Measurements from ENCODE around the gene C22orf39.

The C22orf39 gene

GRCh38 chr22:19431649-19432132 lies 15.8 kb downstream of the C22orf39 start, which contains the start of gene HIRA:
Gene HIRA (minus strand): TSS chr22:19431733. CDS start chr22:19431476, 257 bp downstream.
- peak in 57 of 58 donors; percentile 48 to 91 (median 81) for DNase-seq

DNA sequence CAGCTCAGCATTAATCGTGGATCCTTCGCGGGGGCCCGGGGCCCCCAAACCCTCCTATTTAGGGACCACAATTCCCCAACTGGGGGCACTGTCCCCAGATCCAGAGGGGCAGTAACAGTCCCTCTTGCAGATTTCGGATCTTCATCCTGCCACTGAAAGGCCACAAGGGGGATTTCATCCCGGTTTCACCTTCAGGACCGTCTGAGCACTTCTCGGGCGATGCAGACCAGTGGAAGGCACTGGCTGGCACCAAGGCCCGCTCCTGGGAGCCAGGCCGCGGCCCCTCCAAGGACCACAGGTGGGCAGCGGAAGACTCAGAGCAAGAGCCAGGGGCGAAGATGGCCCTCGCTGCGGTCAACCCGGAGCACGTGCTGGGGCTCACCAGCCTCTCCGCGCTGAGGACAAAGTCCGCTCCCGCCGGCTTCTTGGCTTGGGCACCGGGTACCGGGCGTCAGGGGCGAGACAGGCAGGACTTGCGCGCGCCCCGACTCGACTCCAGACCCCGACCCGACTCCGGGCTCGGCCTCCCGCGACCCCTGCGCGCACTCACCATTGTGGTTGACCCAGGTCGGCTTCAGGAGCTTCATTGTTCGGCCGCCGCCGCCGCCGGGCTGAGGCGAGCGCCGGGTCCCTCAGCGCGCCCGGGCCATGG lies 16.5 kb downstream of the C22orf39 start:
- peak in 9 of 58 donors; percentile 16 to 36 (median 24) for DNase-seq

DNA sequence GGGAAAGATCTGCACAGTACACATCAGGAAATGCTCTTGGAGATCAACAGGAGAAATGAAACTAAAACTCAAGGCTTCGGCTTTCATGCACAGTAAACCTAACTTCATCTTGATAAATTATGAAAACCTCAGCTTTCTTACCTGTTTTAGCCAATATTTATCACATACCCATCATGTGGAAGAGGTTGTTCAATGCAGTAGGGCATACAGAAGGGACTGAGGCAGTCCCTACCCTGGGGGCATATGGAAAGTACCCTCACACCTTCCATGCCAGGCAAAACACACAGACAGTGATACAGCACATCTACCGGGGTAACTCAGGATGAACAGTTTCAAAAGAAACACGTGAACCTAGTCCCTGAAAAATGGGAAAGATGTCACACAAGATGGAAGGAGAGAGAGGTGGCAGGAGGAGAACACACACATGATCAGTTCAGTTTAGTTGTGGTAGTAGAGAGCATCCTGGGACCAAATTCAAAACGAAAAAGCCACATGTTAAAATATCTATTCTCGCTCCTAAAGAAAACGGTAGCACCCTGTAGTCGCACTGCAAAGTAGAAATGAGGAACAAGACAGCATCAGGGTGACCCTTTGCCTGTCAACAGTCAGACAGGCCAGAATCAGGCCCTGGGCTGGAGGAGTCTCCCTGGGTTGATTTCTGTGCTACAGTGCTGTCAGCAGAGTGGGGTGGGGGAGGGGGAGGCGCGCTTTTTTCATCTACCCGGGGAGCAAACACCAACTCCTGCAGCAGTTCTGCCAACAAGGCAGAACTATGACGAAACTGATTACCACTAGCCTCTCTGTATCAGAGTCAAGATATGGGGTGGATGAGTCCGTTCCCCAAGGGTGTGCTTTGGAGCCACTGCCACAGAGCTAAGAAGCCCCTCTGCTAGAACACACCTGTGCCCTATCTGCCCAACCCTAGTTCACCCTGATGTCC lies 17.3 kb downstream of the C22orf39 start:
- peak in 4 of 58 donors; percentile 8 to 27 (median 24) for DNase-seq

GRCh38 chr22:19424186-19424500 lies 23.4 kb downstream of the C22orf39 start:
- DNase-seq, result no peak

GRCh38 chr22:19422440-19423301 lies 24.8 kb downstream of the C22orf39 start:
- DNase-seq, result peak in 2 of 58 donors; percentile 19 to 42

GRCh38 chr22:19420321-19420720 lies 27.2 kb downstream of the C22orf39 start:
- DNase-seq, result no peak

DNA sequence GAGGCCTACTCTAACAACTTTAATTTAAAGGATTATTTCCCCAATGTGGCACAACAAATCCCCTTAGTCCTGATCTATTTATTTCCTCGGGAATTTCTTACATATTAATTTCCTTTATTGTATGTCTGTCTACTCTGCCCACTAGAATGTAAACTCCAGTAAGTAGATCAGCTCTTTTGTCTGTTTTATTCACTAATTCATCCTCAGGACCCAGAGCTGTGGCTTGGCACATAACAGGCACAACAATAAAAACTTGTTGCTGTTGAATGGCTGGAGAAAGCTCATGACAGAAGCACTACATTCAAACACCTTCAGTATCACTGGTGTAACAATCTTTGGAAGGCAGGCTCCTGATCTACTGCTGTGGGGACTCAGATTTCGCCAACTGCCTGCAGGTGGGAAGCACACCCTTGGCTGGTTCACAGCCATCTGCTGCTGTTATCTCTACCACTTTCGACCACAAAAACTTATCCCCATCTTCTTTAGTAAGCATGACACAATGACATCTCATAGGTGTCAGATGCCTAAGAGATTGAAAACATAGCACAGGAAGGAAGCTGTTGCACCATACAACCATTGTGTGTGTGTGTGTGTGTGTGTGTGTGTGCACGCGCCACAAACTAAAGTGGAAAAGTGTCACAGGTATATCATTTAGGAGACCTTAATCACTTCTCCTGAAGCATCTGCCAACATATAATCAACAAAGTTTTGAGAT lies 27.9 kb downstream of the C22orf39 start:
- DNase-seq, result no peak

DNA sequence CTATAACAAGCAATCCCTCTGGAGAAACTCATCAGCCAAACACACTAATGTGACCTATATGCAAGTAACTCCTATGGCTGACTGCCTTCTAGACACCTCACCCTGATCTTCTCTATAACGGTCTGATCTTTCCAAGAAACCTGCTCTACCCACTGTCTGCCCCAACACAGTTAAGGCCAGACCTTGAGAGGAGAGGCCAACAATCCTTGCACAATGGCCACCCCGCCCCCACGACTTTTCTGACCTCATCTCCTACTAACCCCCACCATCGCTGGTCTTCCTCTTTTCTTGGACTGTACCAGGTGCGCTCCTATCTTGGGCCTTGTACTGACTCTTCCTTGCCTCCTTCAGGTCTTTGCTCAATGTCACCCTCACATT lies 28.4 kb downstream of the C22orf39 start:
- no peak for DNase-seq

DNA sequence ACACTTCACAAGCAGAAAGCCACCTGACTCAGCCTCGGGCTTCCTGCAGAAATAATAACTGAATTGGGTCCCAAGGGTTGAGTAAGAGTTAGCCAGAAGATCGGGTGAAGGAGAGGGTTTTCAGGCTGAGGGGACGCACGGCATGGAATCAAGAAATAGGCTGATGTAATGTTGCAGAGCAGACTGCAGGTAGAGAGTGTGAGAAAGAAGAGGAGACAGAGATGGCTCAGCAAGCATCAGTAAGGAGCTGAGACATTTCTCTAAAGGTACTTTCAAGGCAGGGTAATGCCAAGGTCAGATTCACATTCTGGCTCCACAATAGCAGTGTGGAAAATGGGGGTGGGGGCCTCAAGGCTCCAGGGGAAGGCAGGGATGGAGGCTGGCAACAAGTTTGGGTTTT lies 34.6 kb downstream of the C22orf39 start:
- no peak for DNase-seq

- DNase-seq, result no peak
Observed at GRCh38 chr22:19412478-19412877, 35.0 kb downstream of the C22orf39 start.

DNA sequence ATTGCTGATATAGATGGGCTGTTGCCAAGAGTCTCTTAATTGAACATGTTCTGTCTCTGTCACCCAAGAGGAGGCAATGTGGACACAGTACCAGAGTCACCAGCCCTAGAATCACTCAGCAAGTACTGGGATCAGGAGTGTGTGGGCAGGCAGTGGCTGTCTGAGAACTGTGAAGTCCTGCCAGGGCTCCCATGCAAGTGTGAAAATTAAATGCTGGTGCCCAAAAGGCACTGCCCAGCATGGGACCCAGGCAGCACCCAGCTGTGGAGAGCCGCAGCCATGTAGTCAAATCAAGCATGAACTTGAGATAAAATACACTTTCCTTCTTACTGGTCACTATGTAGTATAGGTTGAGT lies 35.8 kb downstream of the C22orf39 start:
- no peak for DNase-seq

DNA sequence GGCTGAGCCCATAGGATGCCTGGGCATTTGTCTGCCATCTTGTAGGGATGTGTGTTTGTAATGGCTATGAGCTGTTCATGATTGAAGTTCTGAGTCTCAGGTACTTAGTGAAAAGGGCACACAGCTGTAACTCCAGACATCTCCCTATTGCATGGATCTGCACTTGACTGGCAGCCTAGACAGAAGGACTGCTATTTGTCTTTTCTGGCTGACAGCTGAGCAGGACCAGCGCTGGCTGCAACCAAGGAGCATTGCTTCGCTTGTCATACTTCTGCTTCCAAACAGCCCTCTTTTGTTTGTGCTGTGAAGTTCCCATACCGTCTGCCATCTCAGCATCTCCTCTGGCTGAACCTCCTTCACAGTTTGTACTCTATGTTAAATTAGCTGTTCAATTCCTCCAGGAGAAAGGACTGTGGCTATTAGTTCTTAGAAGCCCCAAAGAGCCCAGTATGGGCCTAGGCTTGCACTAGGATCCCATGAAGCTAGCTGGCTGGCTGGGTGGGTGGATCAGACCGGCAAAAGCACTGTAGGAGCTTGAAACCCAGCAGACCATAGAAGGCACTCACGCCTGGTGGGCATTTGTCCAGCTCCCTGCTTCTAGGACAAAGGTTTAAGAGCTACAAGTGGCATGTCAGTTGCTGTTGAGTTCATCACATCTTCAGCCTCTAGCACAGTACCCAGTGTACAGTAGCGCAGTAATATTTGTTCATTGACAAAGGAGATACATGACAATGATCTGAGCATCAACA lies 36.4 kb downstream of the C22orf39 start:
- peak in 1 of 58 donors; percentile 45 for DNase-seq

- DNase-seq, result no peak
Observed at GRCh38 chr22:19407649-19408606, 39.6 kb downstream of the C22orf39 start.

DNA sequence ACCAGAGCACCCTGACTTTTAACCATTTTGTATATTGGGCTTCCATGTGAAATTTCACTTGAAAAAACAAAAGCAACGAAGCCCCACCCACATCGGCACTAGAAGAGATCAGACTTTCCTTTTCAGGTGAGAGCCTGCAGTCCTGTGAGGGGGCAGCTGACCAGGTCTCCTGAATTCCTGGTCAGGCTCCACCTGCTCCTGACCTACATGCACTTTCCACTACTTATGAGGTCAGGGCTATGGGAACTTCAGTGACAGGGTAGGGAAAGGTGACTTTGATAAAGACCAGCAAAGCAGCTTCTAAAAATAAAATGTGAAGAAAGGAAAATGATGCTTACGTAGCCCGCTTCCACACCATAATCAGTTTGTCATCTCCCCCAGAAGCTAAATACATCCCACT lies 40.7 kb downstream of the C22orf39 start:
- DNase-seq, result no peak

DNA sequence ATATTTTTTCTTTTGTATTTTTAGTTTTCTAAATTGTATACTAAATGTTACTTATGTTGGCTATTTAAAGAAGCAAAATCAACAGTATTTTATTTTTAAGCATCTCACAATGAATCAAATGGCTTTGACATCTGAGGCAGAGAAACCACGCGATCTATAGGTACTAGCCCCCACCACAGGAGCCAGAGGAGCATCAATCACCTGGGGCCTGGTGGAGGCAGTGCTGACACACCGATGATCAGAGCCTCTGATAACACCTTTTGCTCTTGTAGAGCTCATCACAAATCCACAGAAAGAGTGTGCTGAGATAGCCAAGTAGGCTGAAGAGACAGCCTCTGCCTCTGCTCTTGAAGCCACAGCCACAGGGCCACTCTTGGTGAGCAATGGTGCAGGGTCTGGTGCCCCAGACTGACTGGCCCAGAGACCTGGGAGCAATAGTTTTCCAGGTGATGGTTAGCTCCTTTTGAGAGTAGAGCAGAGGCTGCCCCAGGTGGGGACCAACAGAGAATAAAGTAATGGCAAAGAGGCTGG lies 41.2 kb downstream of the C22orf39 start:
- DNase-seq, result no peak

GRCh38 chr22:19405652-19406051 lies 41.9 kb downstream of the C22orf39 start:
- no peak for DNase-seq

- no peak for DNase-seq
Observed at GRCh38 chr22:19405133-19405532, 42.4 kb downstream of the C22orf39 start.

GRCh38 chr22:19404676-19405075 lies 42.8 kb downstream of the C22orf39 start:
- DNase-seq, result no peak
